ENCODE measurements around the gene NECAB2.
"Not testable (repeated sequence)": the region's sequence is repeated elsewhere in the genome, so short reads cannot be mapped to it uniquely, and the experiment has no call there.

The NECAB2 gene

DNA sequence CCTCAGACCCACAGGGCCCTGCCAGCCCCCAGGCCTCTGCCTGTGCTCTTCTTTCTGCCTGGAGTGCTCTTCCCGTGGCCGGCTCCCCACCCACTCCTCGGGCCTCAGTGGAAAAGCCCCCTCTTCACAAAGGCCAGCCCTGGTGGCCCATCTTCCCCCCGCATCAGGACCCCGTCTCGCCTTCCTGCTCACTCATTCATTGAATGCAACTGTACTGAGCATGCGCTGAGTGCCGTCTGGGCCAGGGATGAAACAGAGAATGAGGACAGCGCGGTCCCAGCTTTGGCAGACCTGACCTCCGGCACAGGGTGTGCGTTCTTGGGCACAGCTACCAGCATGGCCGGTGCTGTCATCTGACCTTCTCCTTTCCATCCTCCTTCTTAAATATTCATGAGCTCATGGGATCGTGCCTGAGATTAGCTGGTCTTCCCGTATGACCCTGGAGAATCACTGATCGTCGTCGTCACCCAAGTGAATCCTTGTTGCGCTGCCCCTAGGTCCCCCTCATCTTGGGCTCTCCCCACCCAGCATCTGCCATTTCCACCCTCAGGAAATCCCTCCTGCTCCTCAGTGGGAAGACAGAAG, 31.4 kb upstream of the NECAB2 start:
- DNase-seq: no peak

DNA sequence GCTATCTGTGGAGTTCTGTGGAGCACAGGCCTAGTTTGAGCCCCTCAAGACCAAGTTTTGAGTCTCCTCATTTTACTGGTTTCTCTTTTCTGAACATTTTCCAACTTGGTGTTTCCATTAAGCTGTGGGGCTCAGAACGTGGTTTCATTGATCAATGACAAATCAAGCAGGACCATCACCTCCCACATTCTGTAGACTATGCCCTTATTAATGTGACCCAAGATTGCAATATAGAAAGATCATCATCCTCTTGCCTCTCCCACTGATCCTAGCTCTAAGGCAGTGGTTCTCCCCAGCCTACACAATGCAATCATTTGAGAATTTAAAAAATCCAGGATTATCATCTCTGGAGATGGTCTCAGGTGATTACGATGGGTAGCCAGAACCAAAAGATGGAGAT, 30.8 kb upstream of the NECAB2 start:
- DNase-seq: no peak

GRCh38 chr16:83937922-83938885, 29.8 kb upstream of the NECAB2 start:
- no peak for DNase-seq

DNA sequence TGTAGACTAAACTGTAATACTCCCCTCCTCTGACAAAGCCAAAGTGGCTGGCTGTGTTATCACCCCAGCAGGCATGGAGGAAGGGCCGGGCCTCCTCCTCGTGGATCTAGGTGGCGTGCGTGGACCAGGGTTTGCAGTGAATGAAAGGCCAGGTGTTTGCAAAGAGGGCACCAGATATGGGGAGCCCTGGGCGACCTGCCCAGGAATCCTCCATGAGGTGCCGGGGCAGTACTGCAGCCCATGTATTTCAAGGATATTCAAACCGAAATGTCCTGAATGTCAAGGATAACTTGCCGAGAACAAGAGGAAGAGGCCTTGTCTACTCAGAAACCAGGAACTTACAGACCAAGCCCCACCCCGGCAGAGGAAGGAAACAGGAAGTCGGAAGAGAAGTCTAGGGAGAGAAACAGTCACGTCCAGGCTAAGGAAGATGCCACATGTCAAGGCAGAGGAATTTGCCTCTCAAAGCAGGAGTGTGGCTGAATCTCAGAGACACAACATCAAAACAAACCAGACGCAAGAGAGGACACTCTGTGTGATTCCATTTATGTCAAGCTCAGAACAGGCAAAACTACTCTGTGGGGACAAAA, 28.7 kb upstream of the NECAB2 start:
- no peak for DNase-seq

- no peak for DNase-seq
Observed at GRCh38 chr16:83940119-83940518, 27.9 kb upstream of the NECAB2 start.

- no peak for DNase-seq
Observed at GRCh38 chr16:83940630-83941378, 27.2 kb upstream of the NECAB2 start.

DNA sequence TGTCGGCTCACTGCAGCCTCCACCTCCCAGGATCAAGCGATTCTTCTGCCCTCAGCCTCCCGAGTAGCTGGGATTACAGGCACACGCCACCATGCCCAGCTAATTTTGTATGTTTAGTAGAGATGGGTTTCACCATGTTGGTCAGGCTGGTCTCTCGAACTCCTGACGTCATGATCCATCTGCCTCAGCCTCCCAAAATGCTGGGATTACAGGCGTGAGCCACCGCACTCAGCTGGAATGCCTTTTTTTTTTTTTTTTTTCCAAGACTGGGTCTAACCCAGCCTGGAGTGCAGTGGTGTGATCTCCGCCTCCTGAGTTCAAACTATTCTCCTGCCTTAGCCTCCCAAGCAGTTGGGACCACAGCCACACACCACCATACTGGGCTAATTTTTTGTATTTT, 26.5 kb upstream of the NECAB2 start:
- not testable (repeated sequence) for DNase-seq

DNA sequence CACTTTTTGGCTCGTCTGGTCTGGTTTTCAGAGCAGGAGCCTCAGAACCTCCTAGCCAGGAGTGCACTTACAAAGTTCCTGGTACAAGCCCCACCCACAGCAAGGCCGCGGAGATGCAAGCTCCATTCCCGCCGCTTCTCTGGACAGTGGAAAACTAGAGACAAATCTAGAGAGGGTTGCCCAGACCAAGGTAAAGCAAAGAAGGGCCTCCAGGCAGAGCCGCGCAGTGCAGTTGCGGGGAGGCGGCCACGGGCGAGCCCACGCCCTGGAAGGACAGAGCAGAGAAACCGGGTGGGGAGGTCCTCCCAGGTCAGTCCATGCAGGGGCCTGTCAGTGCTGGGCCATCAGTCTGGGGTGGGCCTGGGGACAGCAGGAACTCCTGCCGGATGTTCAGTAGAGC, 26.0 kb upstream of the NECAB2 start:
- DNase-seq: no peak

GRCh38 chr16:83942815-83943515, 25.1 kb upstream of the NECAB2 start:
- no peak for DNase-seq

- no peak for DNase-seq
Observed at GRCh38 chr16:83943516-83944050, 24.5 kb upstream of the NECAB2 start.

DNA sequence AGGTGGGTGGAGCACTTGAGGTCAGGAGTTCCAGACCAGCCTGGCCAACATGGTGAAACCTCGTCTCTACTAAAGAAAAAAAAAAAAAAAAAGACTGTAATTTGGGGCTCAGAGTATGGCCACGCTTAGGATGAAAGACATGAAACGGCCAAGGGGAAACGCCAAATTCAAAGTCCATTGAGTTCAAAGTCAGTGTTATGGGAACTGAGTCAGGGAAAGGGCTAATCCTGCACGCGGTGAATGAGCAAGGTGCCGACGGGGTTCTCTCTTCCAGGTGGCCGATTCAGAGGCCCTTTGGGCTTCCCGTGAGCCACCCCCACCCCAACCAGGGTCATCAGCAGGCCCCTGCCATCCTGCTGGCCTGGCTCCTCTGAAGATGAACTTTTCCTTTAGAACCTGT, 22.5 kb upstream of the NECAB2 start:
- DNase-seq: no peak

- no peak for DNase-seq
Observed at GRCh38 chr16:83946154-83946780, 21.8 kb upstream of the NECAB2 start.

DNA sequence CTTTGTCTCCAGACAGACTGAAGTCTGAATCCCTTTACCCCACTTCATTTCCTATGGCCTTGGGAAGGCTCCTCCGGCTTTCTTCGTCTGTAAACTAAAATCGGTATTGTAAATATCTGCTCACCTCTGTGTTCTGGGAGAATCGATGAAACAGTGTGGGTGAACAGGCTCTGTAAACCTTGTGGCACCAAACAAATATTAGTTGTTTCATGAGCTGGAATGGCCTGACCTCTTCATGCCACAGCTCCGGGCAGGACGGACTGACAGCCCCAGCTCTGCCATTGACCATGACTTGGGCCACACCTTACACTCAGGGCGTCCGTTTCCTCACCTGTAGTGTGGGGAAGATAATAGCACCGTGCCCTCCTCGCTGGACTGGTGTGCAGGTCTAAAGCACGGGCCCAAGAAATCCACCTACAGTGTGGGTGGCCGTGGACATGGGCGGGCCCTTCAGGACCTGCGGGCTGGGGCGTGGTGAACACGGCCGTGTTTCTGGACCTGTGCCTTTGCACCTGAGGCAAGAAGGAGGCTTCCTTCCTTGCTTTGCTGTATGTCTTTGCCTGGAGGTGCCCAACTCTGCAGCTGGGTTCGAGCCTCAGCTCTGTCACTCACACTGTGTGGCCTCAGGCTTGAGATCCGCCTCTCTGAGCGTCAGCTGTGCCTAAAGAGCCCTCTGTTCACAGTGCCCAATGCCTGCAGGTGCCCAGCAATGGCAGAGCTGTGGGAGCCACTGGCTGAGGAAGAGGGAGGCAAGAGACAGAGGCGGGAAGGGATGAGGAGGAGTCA, 21.1 kb upstream of the NECAB2 start:
- DNase-seq: no peak

DNA sequence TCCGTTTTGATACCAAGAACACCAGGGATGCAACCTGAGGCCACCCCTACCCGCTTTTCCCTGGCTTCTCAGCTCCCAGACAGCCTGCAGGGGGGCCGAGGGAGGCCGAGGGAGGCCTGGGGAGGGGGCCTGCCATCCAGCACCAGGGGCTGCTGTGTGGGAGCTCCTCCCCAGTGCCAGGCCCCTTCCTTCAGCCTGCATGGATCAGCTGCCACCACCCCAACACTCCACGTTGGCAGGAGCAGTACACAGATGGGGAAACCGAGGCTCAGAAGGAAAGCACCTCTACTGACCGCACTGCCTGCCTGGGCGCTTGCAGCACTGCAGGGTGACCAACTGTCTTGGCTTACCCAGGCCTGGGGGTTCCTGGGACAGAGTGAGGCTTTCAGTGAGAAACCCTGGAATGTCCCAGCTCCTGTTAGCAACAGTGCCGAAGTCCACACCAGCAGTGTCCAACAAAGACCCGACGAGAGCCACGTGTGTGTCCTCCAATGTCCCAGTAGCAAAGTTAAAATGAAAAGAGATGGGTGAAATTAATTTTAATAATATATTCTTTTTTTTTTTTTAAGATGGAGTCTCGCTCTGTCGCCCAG, 20.3 kb upstream of the NECAB2 start:
- no peak for DNase-seq

DNA sequence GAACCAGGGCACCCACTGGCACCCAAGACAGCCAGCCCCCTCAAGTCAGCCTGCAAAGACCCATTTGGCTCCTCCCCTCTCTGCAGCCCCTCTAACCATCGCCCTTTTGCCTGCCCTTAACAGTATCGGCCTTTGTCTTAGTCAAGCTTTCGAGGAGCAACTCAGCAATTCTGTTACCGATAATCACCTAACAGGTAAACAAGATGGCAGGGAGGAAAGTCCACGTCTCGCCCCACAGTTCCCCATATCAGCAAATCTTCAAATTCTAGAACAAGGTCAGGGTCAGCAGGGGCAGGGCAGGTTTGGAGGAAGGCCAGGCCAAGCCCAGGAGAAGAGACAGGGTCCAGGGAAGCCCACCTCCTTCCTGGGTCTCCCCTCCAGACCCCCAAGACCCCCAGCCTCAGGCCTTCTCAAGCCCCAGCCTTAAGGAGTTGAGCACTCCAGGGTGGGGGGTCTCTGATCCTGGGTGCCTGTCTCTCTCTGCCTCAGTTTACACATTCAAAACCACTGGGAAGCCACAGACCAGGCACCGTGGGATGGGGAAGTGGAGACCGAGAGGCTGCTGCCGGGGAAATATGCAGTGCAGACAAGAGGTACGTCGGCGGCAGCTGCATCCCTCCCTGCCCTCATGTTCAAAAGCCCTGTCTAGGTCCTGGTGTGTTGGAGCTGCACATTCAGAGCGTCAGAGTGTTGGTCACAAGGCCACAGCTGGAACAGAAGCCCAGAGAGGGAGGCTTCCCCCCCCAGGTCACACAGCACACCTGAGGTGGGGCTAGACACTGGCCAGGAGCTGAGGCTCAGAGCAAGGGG, 18.9 kb upstream of the NECAB2 start:
- DNase-seq: no peak

DNA sequence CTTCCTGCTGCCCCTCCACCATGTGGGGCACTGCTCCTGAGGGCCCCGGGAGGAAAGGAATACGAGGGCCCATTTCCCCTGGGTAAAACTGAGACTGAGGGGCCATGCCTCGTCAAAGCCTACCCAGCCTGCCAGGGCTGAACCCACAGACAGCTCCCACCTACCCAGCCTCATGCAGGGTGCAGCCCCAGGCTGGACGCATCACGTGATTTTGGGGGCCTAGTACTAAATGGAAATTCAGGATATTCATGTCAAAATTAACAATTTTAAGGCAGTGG, 18.4 kb upstream of the NECAB2 start:
- no peak for DNase-seq

- DNase-seq: not testable (repeated sequence)
Observed at GRCh38 chr16:83950862-83951399, 17.1 kb upstream of the NECAB2 start.

GRCh38 chr16:83951544-83951943, 16.5 kb upstream of the NECAB2 start:
- no peak for DNase-seq

DNA sequence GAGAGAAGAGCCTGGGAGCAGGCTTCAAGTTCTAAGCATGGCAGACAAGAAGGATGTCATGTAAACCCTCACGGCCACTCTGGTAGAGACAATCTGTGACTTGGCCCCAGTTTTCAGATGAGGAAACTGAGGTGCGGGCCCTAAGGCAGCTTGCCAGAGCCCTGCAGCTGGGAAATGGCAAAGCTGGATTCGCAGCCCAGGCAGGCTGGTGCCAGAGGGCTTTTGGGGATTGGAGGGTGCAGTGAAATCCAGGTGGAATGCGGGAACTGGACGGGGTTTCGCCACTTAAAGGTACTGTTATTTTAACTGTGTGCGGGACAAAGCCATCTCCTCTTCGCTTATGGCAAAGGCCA, 15.5 kb upstream of the NECAB2 start:
- no peak for DNase-seq

Measured in stimulated activated naive CD4-positive, alpha-beta T cell treated with Interleukin-2 at 50 U/mL for 16 hours (primary cell).